ENCODE results near the gene SF3B4.
"Not testable (repeated sequence)": the region's sequence is repeated elsewhere in the genome, so short reads cannot be mapped to it uniquely, and the experiment has no call there.

The SF3B4 gene

GRCh38 chr1:149886396-149887195, 41.0 kb downstream of the SF3B4 start:
- Histone ChIP-seq H3K36me3 (ENCODE audit: control insufficient read depth, insufficient read depth, low read length) (no peaks in the 10 kb centered on the region), H3K4me3 (replicated peaks; ENCODE audit: low read depth, low read length) (peak overlapping the region; percentile 76), H3K27me3 (replicated peaks; ENCODE audit: control insufficient read depth, insufficient read depth, low read length) (no peaks in the 10 kb centered on the region)
- peak; percentile 96 for DNase-seq (ENCODE audit: extremely low read depth, insufficient read length)
- no peak for TF ChIP-seq CTCF (IDR thresholded peaks at IDR 0.05; ENCODE audit: insufficient read depth, low read length, poor library complexity, severe bottlenecking)

- not testable (repeated sequence) for H3K36me3 ChIP-seq (ENCODE audit: control insufficient read depth, insufficient read depth, low read length); DNase-seq (ENCODE audit: extremely low read depth, insufficient read length); H3K27me3 ChIP-seq (replicated peaks; ENCODE audit: control insufficient read depth, insufficient read depth, low read length)
- peak overlapping the region; percentile 76 for H3K4me3 ChIP-seq (replicated peaks; ENCODE audit: low read depth, low read length)
These were observed 41.5 kb downstream of the SF3B4 start for GRCh38 chr1:149886121-149886395.

GRCh38 chr1:149885339-149886120, 42.1 kb downstream of the SF3B4 start:
- peak; percentile 86 for DNase-seq (ENCODE audit: extremely low read depth, insufficient read length)
- TF ChIP-seq CTCF (IDR thresholded peaks at IDR 0.05; ENCODE audit: insufficient read depth, low read length, poor library complexity, severe bottlenecking) = no peak
- Histone ChIP-seq H3K4me3 (replicated peaks; ENCODE audit: low read depth, low read length) (peak overlapping the region; percentile 76), H3K27me3 (replicated peaks; ENCODE audit: control insufficient read depth, insufficient read depth, low read length) (no peaks in the 10 kb centered on the region), H3K36me3 (ENCODE audit: control insufficient read depth, insufficient read depth, low read length) (no peaks in the 10 kb centered on the region)

GRCh38 chr1:149884433-149885338, 42.9 kb downstream of the SF3B4 start:
- no peak for TF ChIP-seq CTCF (IDR thresholded peaks at IDR 0.05; ENCODE audit: insufficient read depth, low read length, poor library complexity, severe bottlenecking)
- Histone ChIP-seq H3K27me3 (replicated peaks; ENCODE audit: control insufficient read depth, insufficient read depth, low read length) (no peaks in the 10 kb centered on the region), H3K36me3 (ENCODE audit: control insufficient read depth, insufficient read depth, low read length) (no peaks in the 10 kb centered on the region), H3K4me3 (replicated peaks; ENCODE audit: low read depth, low read length) (peak overlapping the region; percentile 76)
- DNase-seq (ENCODE audit: extremely low read depth, insufficient read length) = peak; percentile 51

GRCh38 chr1:149883598-149884247, 43.9 kb downstream of the SF3B4 start:
- Histone ChIP-seq H3K36me3 (ENCODE audit: control insufficient read depth, insufficient read depth, low read length) (no peaks in the 10 kb centered on the region), H3K27me3 (replicated peaks; ENCODE audit: control insufficient read depth, insufficient read depth, low read length) (no peaks in the 10 kb centered on the region), H3K4me3 (replicated peaks; ENCODE audit: low read depth, low read length) (peak overlapping the region; percentile 26)
- TF ChIP-seq CTCF (IDR thresholded peaks at IDR 0.05; ENCODE audit: insufficient read depth, low read length, poor library complexity, severe bottlenecking) = no peak
- DNase-seq (ENCODE audit: extremely low read depth, insufficient read length) = no peak

All from GM06990 (cell line).